B cell (primary cell): ENCODE results near the gene CTBP2.

Experiments
- EZH2 ChIP-seq: IDR thresholded peaks from 2 replicates; pipeline ENCODE4 v1.6.1; 2012; ENCODE audit warnings: borderline replicate concordance, low read depth, mild to moderate bottlenecking, moderate library complexity, low read length; ENCODE audit not compliant: insufficient read depth, poor library complexity, severe bottlenecking
- TF ChIP-seq, protein P1 (sequence below): fragments of 200-600 bp; IDR thresholded peaks from one replicate; pipeline ENCODE4 v1.8.0; 2022; ENCODE audit warnings: antibody characterized with exemption, mild to moderate bottlenecking

DNA sequence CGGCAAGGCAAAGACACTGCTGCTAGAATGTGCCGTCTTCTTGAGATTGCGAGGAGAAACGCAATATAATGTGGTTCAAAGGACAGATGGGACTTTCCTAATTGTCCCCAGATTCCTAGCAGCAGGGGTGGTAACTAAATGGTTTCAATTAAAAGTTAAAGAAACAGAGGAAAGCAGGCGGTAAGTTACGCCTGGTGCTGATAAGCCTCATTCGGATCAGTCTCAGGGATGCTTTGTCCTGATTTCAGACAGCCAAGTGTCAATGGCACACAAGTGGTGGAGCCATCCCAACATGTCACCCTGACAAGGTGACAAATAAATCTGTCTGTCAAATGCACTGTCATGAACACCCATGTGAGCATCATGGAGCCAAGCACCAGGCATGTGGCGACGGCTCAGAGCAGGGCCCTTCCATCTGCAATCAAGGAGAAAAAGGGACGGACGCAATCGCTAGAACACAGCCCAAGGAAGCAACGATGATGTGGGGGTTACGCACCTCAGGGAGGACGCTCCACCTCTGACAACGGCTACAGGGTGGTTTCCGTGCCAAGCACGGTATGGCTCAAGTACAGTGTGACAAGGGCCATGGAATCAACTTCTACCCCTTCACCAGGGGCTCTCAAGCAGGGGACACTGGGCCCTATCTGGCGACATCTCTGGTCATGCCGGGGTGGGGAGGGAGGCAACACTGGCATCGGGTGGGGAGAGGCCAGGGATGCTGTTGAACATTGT, 66.2 kb downstream of the CTBP2 start:
- TF ChIP-seq, protein P1, sequence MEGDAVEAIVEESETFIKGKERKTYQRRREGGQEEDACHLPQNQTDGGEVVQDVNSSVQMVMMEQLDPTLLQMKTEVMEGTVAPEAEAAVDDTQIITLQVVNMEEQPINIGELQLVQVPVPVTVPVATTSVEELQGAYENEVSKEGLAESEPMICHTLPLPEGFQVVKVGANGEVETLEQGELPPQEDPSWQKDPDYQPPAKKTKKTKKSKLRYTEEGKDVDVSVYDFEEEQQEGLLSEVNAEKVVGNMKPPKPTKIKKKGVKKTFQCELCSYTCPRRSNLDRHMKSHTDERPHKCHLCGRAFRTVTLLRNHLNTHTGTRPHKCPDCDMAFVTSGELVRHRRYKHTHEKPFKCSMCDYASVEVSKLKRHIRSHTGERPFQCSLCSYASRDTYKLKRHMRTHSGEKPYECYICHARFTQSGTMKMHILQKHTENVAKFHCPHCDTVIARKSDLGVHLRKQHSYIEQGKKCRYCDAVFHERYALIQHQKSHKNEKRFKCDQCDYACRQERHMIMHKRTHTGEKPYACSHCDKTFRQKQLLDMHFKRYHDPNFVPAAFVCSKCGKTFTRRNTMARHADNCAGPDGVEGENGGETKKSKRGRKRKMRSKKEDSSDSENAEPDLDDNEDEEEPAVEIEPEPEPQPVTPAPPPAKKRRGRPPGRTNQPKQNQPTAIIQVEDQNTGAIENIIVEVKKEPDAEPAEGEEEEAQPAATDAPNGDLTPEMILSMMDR, result no peak
- TF ChIP-seq EZH2, result no peak
